Measurements from ENCODE around the gene S100B. TPM values are rescaled to one million over a fixed set of nuclear protein-coding genes. Genes with fewer than 3 reads are reported as not detected.

The S100B gene
- total RNA-seq (2011; cell fraction: chromatin; rRNA removed; ENCODE audit: low replicate concordance) = not detected in 2 replicates
- total RNA-seq (2011; cell fraction: nucleolus; rRNA removed) = not detected in 2 replicates
- total RNA-seq (2011; cell fraction: nucleoplasm; rRNA removed) = not detected in 2 replicates
- total RNA-seq (2014; rRNA removed) (not detected in 2 replicates), total RNA-seq (2014; rRNA removed; fragmentation: Illumina TruSeq; extraction: Trizol) (not detected in 2 replicates), total RNA-seq (2015; rRNA removed; fragmentation: Illumina TruSeq; extraction: Trizol) (not detected in 2 replicates), total RNA-seq (2021) (not detected in 2 replicates), polyA plus RNA-seq (2011; rRNA removed) (not detected in 2 replicates), polyA plus RNA-seq (2014; fragmentation: Illumina TruSeq; extraction: Trizol) (not detected in 2 replicates), polyA plus RNA-seq (2014; fragmentation: Nextera tagmentation; extraction: Ambion mirVana) (not detected), polyA plus RNA-seq (2014; rRNA removed) (not detected in 2 replicates), polyA minus RNA-seq (2011; rRNA and poly(A)+ RNA removed) (not detected in 2 replicates), Bru-seq, nascent RNA (not detected), BruChase-seq, experiment 1, labeled RNA remaining after a 2-hour chase (not detected), BruChase-seq, experiment 2, labeled RNA remaining after a 6-hour chase (not detected)
- polyA plus RNA-seq (2011; cell fraction: cytosol; rRNA removed) = not detected in 2 replicates
- polyA plus RNA-seq (2011; cell fraction: nucleus; rRNA removed) = not detected in 2 replicates
- polyA plus RNA-seq (2012) = not detected in 2 replicates
- polyA minus RNA-seq (2011; cell fraction: cytosol; rRNA and poly(A)+ RNA removed) = not detected in 2 replicates
- not detected in 2 replicates for polyA minus RNA-seq (2011; cell fraction: nucleus; rRNA and poly(A)+ RNA removed)
- long read RNA-seq, experiment 1 = 0 reads
- long read RNA-seq, experiment 2 = 0 reads
- long read RNA-seq, experiment 3 = 0 reads

- ChIA-PET CTCF (ENCODE audit: low intra/inter-chr PET ratio) (no interaction called here), POLR2A (no interaction called here)
- no peaks in the 10 kb centered on the region for H4K20me1 ChIP-seq (replicated peaks; ENCODE audit: control insufficient read depth, insufficient read depth, low read length)
- peaks cover 8 to 11% of the 10 kb centered on the region in 2 experiments; a peak in 3 of 5 replicates for H3K4me1 ChIP-seq (replicated peaks in 1 of 2; ENCODE audit: control insufficient read depth in 2 of 2, insufficient read depth in 2 of 2, low read length in 2 of 2)
- no peak within 1 kb of the TSS for H2AFZ ChIP-seq (ENCODE audit: low read depth, low read length)
- no peak for FAIRE-seq
- intact Hi-C loops (cut with micrococcal nuclease) (no loop called here), in situ Hi-C loops (cut with MboI) (no loop called here)
- TF ChIP-seq EGR1 (conservative IDR thresholded peaks at IDR 0.05) (peak; percentile 45), SIN3A (IDR thresholded peaks at IDR 0.05; ENCODE audit: borderline replicate concordance in 2 of 2, control insufficient read depth in 1 of 2, low read depth in 2 of 2, low read length in 2 of 2) (no peak)
- BruUV-seq (replicated peaks) = no TSS peak
- H3K79me2 ChIP-seq (ENCODE audit: control insufficient read depth, insufficient read depth, low read length) = no peaks in the 10 kb centered on the region
- peak in 2 of 4 experiments; percentile 12 to 13 for DNase-seq (ENCODE audit: extremely low read depth in 1 of 4, low spot score in 3 of 4)
- H3K9me3 ChIP-seq (replicated peaks; ENCODE audit: control insufficient read depth, insufficient read depth, low read depth, low read length) = no peaks in the 10 kb centered on the region
- H3K4me3 ChIP-seq = no peak within 1 kb of the TSS
- no peak within 1 kb of the TSS for H3K9ac ChIP-seq (ENCODE audit: insufficient read depth in 1 of 2, low read depth in 2 of 2, low read length in 2 of 2)
- no peak within 1 kb of the TSS for H3K27ac ChIP-seq (ENCODE audit: extremely low read depth, low read depth, low read length)
- H3K36me3 ChIP-seq (ENCODE audit: control insufficient read depth, insufficient read depth, low read length) = no peaks in the 10 kb centered on the region
- WGBS (ENCODE audit: insufficient coverage, low coverage, missing lambda C conversion rate) = 12% methylated on average over 15 of the region's 15 CpGs
- no peak for ATAC-seq
- no peaks in the 10 kb centered on the region for H3K9me1 ChIP-seq (ENCODE audit: control insufficient read depth, insufficient read depth, low read length)
- peaks cover 37 to 38% of the 10 kb centered on the region in 2 experiments; a peak in 4 of 5 replicates for H3K27me3 ChIP-seq (ENCODE audit: control insufficient read depth in 2 of 2, insufficient read depth in 2 of 2, low read length in 2 of 2)
- H3K4me2 ChIP-seq (ENCODE audit: insufficient read depth, low read length) = no peak within 1 kb of the TSS
Observed at GRCh38 chr21:46604975-46605766, at the start of gene S100B. Gene S100B, minus strand, starts transcription at chr21:46605082. Its CDS starts 2,667 bp downstream, at chr21:46602415.

Measured in K562 (cell line).